IMR-90 (cell line): Measurements from ENCODE around the gene SLC22A31. TPM values are rescaled to one million over a fixed set of nuclear protein-coding genes. Genes with fewer than 3 reads are reported as not detected.

Experiments
- ATAC-seq: fragments of 200-7000 bp; cut with Tn5 transposase; 2 replicates; pipeline ENCODE4 v1.9.1; 2020; ENCODE audit warnings: low read depth, mild to moderate bottlenecking, moderate library complexity
- BruUV-seq: library from RNA; stranded (reverse); fragments of 400-500 nt; replicated peaks from 2 replicates; lab custom pipeline; 2021; lab: Mats Ljungman, UMichigan
- CTCF ChIA-PET: fragments of 300-600 bp; formaldehyde crosslinking; extraction: SDS; loops from one replicate; lab custom pipeline; 2021; ENCODE audit warnings: antibody characterized with exemption; lab: Yijun Ruan, JAX
- POLR2A ChIA-PET: fragments of 300-600 bp; sonication (Branson Sonifier 250); formaldehyde crosslinking; loops from one replicate; lab custom pipeline; 2022; ENCODE audit warnings: antibody characterized with exemption; ENCODE audit not compliant: unreplicated experiment; lab: Charles Lee
- DNase-seq: peaks from one replicate; pipeline ENCODE4 v3.0.0; 2013
- H2AFZ ChIP-seq: replicated peaks from 2 replicates; pipeline ENCODE3; 2013; ENCODE audit warnings: low read length, mild to moderate bottlenecking; ENCODE audit not compliant: poor library complexity
- H2AK5ac ChIP-seq: 2 replicates; pipeline ENCODE4 v1.6.1; 2013; ENCODE audit warnings: low read depth, low read length, inconsistent platforms
- H2AK9ac ChIP-seq: replicated peaks from 2 replicates; pipeline ENCODE3; 2013; ENCODE audit warnings: mild to moderate bottlenecking, low read depth, low read length, moderate library complexity; ENCODE audit not compliant: poor library complexity
- H2BK120ac ChIP-seq: 2 replicates; pipeline ENCODE4 v1.6.1; 2013; ENCODE audit warnings: low read depth, low read length, inconsistent platforms
- H2BK15ac ChIP-seq: 3 replicates; pipeline ENCODE4 v1.6.1; 2013; ENCODE audit warnings: low read depth, low read length, inconsistent platforms
- H2BK20ac ChIP-seq: 2 replicates; pipeline ENCODE4 v1.6.1; 2013; ENCODE audit warnings: low read depth, mild to moderate bottlenecking, inconsistent platforms, low read length, moderate library complexity
- H2BK5ac ChIP-seq: 2 replicates; pipeline ENCODE4 v1.6.1; 2013; ENCODE audit warnings: mild to moderate bottlenecking, low read depth, low read length, inconsistent platforms; ENCODE audit not compliant: poor library complexity, severe bottlenecking
- H3K14ac ChIP-seq: replicated peaks from 2 replicates; pipeline ENCODE4 v1.6.1; 2013; ENCODE audit warnings: low read depth, low read length, inconsistent platforms
- H3K18ac ChIP-seq: 2 replicates; pipeline ENCODE4 v1.6.1; 2013; ENCODE audit warnings: low read depth, low read length, control low read depth
- H3K23ac ChIP-seq: 2 replicates; pipeline ENCODE4 v1.6.1; 2013; ENCODE audit warnings: low read depth, low read length, inconsistent platforms
- H3K27ac ChIP-seq: 2 replicates; pipeline ENCODE4 v1.5.1; 2013; ENCODE audit warnings: mild to moderate bottlenecking, control low read depth, low read length; ENCODE audit not compliant: insufficient read depth
- H3K27me3 ChIP-seq: 2 replicates; pipeline ENCODE4 v1.6.1; 2013; ENCODE audit warnings: low read length; ENCODE audit not compliant: control insufficient read depth, insufficient read depth
- H3K36me3 ChIP-seq: 2 replicates; pipeline ENCODE4 v1.6.1; 2013; ENCODE audit warnings: low read length, mixed read lengths; ENCODE audit not compliant: control insufficient read depth, insufficient read depth
- H3K4ac ChIP-seq: 2 replicates; pipeline ENCODE4 v1.6.1; 2013; ENCODE audit warnings: low read depth, low read length, inconsistent platforms
- H3K4me1 ChIP-seq: 2 replicates; pipeline ENCODE4 v1.6.1; 2013; ENCODE audit warnings: low read length, mixed read lengths; ENCODE audit not compliant: control insufficient read depth, insufficient read depth
- H3K4me2 ChIP-seq: 2 replicates; pipeline ENCODE4 v1.6.1; 2013; ENCODE audit warnings: low read depth, mild to moderate bottlenecking, control low read depth, low read length, moderate library complexity
- H3K4me3 ChIP-seq: 2 replicates; pipeline ENCODE4 v1.5.1; 2013; ENCODE audit warnings: low read depth, mild to moderate bottlenecking, control low read depth, low read length, moderate library complexity; ENCODE audit not compliant: insufficient read depth
- H3K56ac ChIP-seq: 2 replicates; pipeline ENCODE4 v1.6.1; 2013; ENCODE audit warnings: low read length, inconsistent platforms; ENCODE audit not compliant: insufficient read depth; ENCODE audit errors: extremely low read depth
- H3K79me1 ChIP-seq, 2 experiments: 2 replicates each; pipeline ENCODE4 v1.6.1; 2013; ENCODE audit warnings: low read length in 2 of 2, inconsistent platforms in 1 of 2, low read depth in 1 of 2
- H3K9ac ChIP-seq: 2 replicates; pipeline ENCODE4 v1.6.1; 2013; ENCODE audit warnings: low read depth, low read length, control low read depth
- H3K9me1 ChIP-seq: 2 replicates; pipeline ENCODE4 v1.6.1; 2013; ENCODE audit warnings: low read length, inconsistent platforms; ENCODE audit not compliant: insufficient read depth
- H3K9me3 ChIP-seq: 2 replicates; pipeline ENCODE4 v1.6.1; 2013; ENCODE audit warnings: low read length; ENCODE audit not compliant: control insufficient read depth, insufficient read depth
- H4K20me1 ChIP-seq: 2 replicates; pipeline ENCODE4 v1.6.1; 2013; ENCODE audit warnings: low read length, inconsistent platforms; ENCODE audit not compliant: insufficient read depth
- H4K5ac ChIP-seq: 2 replicates; pipeline ENCODE4 v1.6.1; 2013; ENCODE audit warnings: mild to moderate bottlenecking, low read depth, low read length, control low read depth
- H4K8ac ChIP-seq, 2 experiments: 2 replicates each; pipeline ENCODE4 v1.6.1; 2013; ENCODE audit warnings: low read depth in 2 of 2, low read length in 2 of 2, control low read depth in 1 of 2, inconsistent platforms in 1 of 2
- H4K91ac ChIP-seq: 2 replicates; pipeline ENCODE4 v1.6.1; 2013; ENCODE audit warnings: low read depth, low read length, inconsistent platforms; ENCODE audit not compliant: insufficient read depth
- BHLHE40 ChIP-seq: fragments of 150-350 bp; IDR thresholded peaks from 2 replicates; pipeline ENCODE4 v1.6.1; 2016; ENCODE audit warnings: mild to moderate bottlenecking, low read depth, low read length
- CEBPB ChIP-seq: IDR thresholded peaks from 2 replicates; pipeline ENCODE4 v1.6.1; 2012; ENCODE audit warnings: low read depth, low read length, improper control_type of control experiment
- MXI1 ChIP-seq: IDR thresholded peaks from 2 replicates; pipeline ENCODE4 v1.6.1; 2012; ENCODE audit warnings: low read depth, mild to moderate bottlenecking, low read length, moderate library complexity, borderline replicate concordance
- NFE2L2 ChIP-seq: fragments of 150-350 bp; IDR thresholded peaks from 2 replicates; pipeline ENCODE4 v1.6.1; 2016; ENCODE audit warnings: low read depth, mild to moderate bottlenecking, low read length
- POLR2A ChIP-seq: IDR thresholded peaks from 2 replicates; pipeline ENCODE4 v1.6.1; 2012; ENCODE audit warnings: mild to moderate bottlenecking, low read depth, low read length
- RFX5 ChIP-seq: IDR thresholded peaks from 2 replicates; pipeline ENCODE4 v1.8.0; 2012; ENCODE audit warnings: low read depth, mild to moderate bottlenecking, low read length, moderate library complexity
- WGBS, 2 experiments: methylation state at CpG; one replicate each; pipeline versions ENCODE4 v1.1.5 to v1.1.7; 2013; ENCODE audit warnings: missing lambda C conversion rate in 2 of 2; ENCODE audit not compliant: insufficient read length in 1 of 2; ENCODE audit errors: extremely low coverage in 2 of 2; 5-methylcytosine and 5-hydroxymethylcytosine counted together
- dilution Hi-C: fragments of 300-500 bp; cut with HindIII; formaldehyde crosslinking; loops from one replicate; pipeline ENCODE4 v1.14.3; 2018; ENCODE audit warnings: low sequenced_read_pairs; ENCODE audit not compliant: unreplicated experiment
- in situ Hi-C: fragments of 300-500 bp; cut with MboI; formaldehyde crosslinking; loops from 3 replicates; pipeline ENCODE4 v1.14.3; 2019; ENCODE audit warnings: low sequenced_read_pairs, inconsistent platforms, mixed read lengths
- intact Hi-C: fragments of 100-400 bp; cut with micrococcal nuclease; formaldehyde crosslinking; loops from 2 replicates; pipeline ENCODE4 v1.10.0; 2022
- polyA plus RNA-seq, 3 experiments: library from polyadenylated mRNA; depleted of rRNA; stranded (reverse); fragments of >200 nt; gene quantifications; 2 replicates each; pipeline ENCODE4 v1.2.3, GENCODE V29; 2012; ENCODE audit warnings: low replicate concordance in 1 of 3
- total RNA-seq: library from RNA; depleted of rRNA; stranded (reverse); fragments of >200 nt; gene quantifications from 2 replicates; pipeline ENCODE4 v1.2.3, GENCODE V29; 2012
- TF ChIP-seq, protein P1 (sequence below): fragments of 150-350 bp; IDR thresholded peaks from 2 replicates; pipeline ENCODE4 v1.6.1; 2016; ENCODE audit warnings: low read depth, mild to moderate bottlenecking, low read length, moderate library complexity, borderline replicate concordance
- TF ChIP-seq, protein P2 (sequence below): fragments of 150-350 bp; IDR thresholded peaks from 2 replicates; pipeline ENCODE4 v1.6.1; 2017; ENCODE audit warnings: mild to moderate bottlenecking, antibody characterized with exemption, low read length, low read depth

SLC22A31 gene
- total and polyA plus RNA-seq, 2 of the 4 experiments (the other 2 are of a cell fraction) = 0.18 to 5.5 TPM

DNA sequence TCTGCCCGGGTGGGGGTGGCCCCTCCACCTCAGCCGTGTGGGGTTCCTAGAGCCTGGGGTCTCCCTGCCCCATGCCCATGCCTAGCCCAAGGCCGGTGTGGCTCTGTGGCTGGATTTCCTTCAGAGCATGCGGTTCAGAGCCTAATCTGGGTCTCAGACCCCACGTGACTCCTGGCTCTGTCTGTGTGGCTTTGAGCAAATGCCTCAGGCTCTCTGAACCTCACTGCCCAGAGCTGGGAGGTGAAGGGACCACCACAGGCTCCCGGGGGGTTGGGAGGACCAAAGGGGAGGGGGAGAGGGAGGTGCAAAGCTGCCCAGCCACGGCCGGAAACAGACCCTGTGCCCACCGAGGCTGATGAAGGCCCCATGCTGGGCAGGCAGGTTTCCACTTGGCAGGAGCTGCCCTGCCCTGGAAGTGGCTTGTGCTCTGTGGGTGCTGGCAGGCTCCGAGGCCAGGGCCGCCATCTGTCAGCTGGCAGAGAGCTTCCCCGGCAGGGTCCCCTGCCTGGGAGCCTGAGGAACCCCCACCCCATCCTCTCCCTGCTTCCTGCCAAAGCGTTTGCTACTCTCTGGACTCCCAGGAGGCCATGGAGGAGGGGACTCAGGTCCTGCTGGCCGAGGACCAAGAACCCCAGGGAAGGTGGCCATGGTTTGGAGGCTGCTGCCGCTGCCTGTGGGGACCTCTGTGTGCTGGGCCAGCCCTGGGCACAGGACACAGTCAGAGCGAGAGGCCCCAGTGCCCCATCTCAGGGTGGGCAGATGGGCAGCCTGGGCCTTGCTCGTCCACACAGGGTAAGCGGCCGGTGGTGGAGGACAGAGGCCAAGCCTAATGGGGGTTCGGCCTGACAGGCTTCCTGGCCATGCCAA, 24.8 kb downstream of the SLC22A31 start:
- H2BK5ac ChIP-seq = no peak overlapping the region
- no peak overlapping the region for H3K4me2 ChIP-seq
- DNase-seq = no peak
- no peak overlapping the region for H3K18ac ChIP-seq
- intact Hi-C loops = no loop called here
- no peaks in the 10 kb centered on the region for H3K9me1 ChIP-seq
- no peak overlapping the region for H4K8ac ChIP-seq
- no peak overlapping the region for H2BK15ac ChIP-seq
- TF ChIP-seq, protein P1, sequence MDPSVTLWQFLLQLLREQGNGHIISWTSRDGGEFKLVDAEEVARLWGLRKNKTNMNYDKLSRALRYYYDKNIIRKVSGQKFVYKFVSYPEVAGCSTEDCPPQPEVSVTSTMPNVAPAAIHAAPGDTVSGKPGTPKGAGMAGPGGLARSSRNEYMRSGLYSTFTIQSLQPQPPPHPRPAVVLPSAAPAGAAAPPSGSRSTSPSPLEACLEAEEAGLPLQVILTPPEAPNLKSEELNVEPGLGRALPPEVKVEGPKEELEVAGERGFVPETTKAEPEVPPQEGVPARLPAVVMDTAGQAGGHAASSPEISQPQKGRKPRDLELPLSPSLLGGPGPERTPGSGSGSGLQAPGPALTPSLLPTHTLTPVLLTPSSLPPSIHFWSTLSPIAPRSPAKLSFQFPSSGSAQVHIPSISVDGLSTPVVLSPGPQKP = no peak
- TF ChIP-seq RFX5 (no peak), BHLHE40 (no peak), NFE2L2 (no peak), CEBPB (no peak), POLR2A (no peak), MXI1 (no peak)
- TF ChIP-seq, protein P2, sequence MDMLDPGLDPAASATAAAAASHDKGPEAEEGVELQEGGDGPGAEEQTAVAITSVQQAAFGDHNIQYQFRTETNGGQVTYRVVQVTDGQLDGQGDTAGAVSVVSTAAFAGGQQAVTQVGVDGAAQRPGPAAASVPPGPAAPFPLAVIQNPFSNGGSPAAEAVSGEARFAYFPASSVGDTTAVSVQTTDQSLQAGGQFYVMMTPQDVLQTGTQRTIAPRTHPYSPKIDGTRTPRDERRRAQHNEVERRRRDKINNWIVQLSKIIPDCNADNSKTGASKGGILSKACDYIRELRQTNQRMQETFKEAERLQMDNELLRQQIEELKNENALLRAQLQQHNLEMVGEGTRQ = peak; percentile 63
- no peaks in the 10 kb centered on the region for H3K9me3 ChIP-seq
- dilution Hi-C loops = no loop called here
- peak overlapping the region; percentile 65 for H2AK9ac ChIP-seq
- H3K23ac ChIP-seq = no peak overlapping the region
- no peak overlapping the region for H2BK120ac ChIP-seq
- POLR2A ChIA-PET = no interaction called here
- no peak overlapping the region for H2AK5ac ChIP-seq
- H2BK20ac ChIP-seq = no peak overlapping the region
- no peak overlapping the region for H3K56ac ChIP-seq
- peak overlapping the region; percentile 14 for H2AFZ ChIP-seq
- H4K5ac ChIP-seq = no peak overlapping the region
- peaks cover 3% of the 10 kb centered on the region; the same call in 1 of the 2 replicates for H3K4me1 ChIP-seq
- H4K20me1 ChIP-seq = no peaks in the 10 kb centered on the region; the same call in 1 of the 2 replicates
- no peak for ATAC-seq
- in situ Hi-C loops = no loop called here
- H4K91ac ChIP-seq = no peak overlapping the region
- H3K4ac ChIP-seq = no peak overlapping the region
- CTCF ChIA-PET = no interaction called here
- no peak overlapping the region for H3K27ac ChIP-seq
- H3K79me1 ChIP-seq = no peaks in the 10 kb centered on the region
- 49% methylated on average over 12 of the region's 20 CpGs; no CpG with 5 or more reads in 1 of the 2 experiments for whole genome bisulfite sequencing, 2 experiments
- H3K9ac ChIP-seq = no peak overlapping the region
- H3K27me3 ChIP-seq = peaks cover 59% of the 10 kb centered on the region
- no peaks in the 10 kb centered on the region for H3K36me3 ChIP-seq
- H3K14ac ChIP-seq = no peak overlapping the region
- H3K4me3 ChIP-seq = no peak overlapping the region
- no TSS peak for BruUV-seq
